NOMO-1 (cell line): ENCODE measurements around the gene DGCR6.
"Not testable (repeated sequence)": the region's sequence is repeated elsewhere in the genome, so short reads cannot be mapped to it uniquely, and the experiment has no call there.

Experiments
- DNase-seq, 2 experiments: peaks; one replicate each; lab custom pipeline; 2025; ENCODE audit not compliant: unreplicated experiment in 2 of 2; lab: John Stamatoyannopoulos, UW

DGCR6 gene

GRCh38 chr22:18929459-18929858 is 23.3 kb downstream of the DGCR6 start:
- no peak for DNase-seq

- no peak for DNase-seq
Observed at GRCh38 chr22:18931905-18932652, 26.0 kb downstream of the DGCR6 start.

GRCh38 chr22:18933914-18934313 is 27.8 kb downstream of the DGCR6 start:
- no peak for DNase-seq

- DNase-seq: not testable (repeated sequence)
Observed at GRCh38 chr22:18934688-18935087, 28.6 kb downstream of the DGCR6 start.

GRCh38 chr22:18935889-18936529 is 29.9 kb downstream of the DGCR6 start, which contains the start of gene PRODH:
Gene PRODH, minus strand, starts transcription at chr22:18936293. Its CDS starts 6 bp downstream, at chr22:18936287.
- no peak for DNase-seq

- DNase-seq: not testable (repeated sequence)
Observed at GRCh38 chr22:18938691-18939090, 32.6 kb downstream of the DGCR6 start.

- not testable (repeated sequence) for DNase-seq
Observed at GRCh38 chr22:18947105-18947504, 41.0 kb downstream of the DGCR6 start.

GRCh38 chr22:18947905-18948304 is 41.8 kb downstream of the DGCR6 start:
- DNase-seq: no peak

GRCh38 chr22:18950141-18950540 is 44.0 kb downstream of the DGCR6 start:
- DNase-seq: no peak

GRCh38 chr22:18952022-18952421 is 45.9 kb downstream of the DGCR6 start:
- DNase-seq: no peak

- DNase-seq: not testable (repeated sequence)
Observed at GRCh38 chr22:18953128-18953527, 47.0 kb downstream of the DGCR6 start.

GRCh38 chr22:18954303-18954989 is 48.3 kb downstream of the DGCR6 start:
- peak; percentile 34 to 38 for DNase-seq

GRCh38 chr22:18954990-18955571 is 49.0 kb downstream of the DGCR6 start:
- no peak for DNase-seq

- no peak for DNase-seq
Observed at GRCh38 chr22:18955696-18956095, 49.6 kb downstream of the DGCR6 start.

GRCh38 chr22:18956121-18956895 is 50.2 kb downstream of the DGCR6 start:
- not testable (repeated sequence) for DNase-seq

GRCh38 chr22:18956956-18957355 is 50.8 kb downstream of the DGCR6 start:
- DNase-seq: not testable (repeated sequence)

GRCh38 chr22:18957621-18958320 is 51.7 kb downstream of the DGCR6 start:
- not testable (repeated sequence) for DNase-seq

GRCh38 chr22:18958321-18958705 is 52.2 kb downstream of the DGCR6 start:
- DNase-seq: not testable (repeated sequence)

- not testable (repeated sequence) for DNase-seq
Observed at GRCh38 chr22:18958738-18959137, 52.6 kb downstream of the DGCR6 start.

GRCh38 chr22:18959266-18959665 is 53.1 kb downstream of the DGCR6 start:
- DNase-seq: not testable (repeated sequence)
